ENCODE measurements around the gene BRD4.

BRD4 gene

DNA sequence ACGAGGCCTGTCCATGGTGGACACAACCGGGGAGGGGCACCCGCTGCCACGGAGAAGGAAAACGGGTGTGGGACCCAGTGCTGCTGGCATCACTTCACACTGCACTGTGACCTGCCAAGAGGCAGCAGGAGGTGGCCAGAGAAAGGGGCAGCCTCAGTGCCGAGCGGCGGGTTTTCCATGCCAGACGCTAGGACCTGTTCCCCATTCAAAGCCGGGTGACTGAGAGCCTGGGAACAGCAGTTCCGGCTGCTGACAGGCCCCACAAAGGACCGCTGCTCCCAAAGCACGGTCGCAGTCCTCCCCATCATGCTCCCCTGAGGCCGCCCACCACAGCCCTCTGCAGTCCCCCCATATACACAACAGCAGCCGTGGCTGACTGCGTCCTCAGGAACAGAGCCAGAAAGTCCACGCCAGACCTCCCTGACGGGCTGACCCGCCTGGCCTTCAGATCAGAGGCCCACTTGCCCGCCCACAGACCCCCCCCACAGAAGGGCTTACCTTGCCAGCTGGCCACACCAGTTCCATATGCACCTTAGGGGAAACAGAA lies 41.8 kb upstream of the BRD4 start:
- Histone ChIP-seq H3K36me3 (ENCODE audit: insufficient read depth, low read length) (peaks cover 63% of the 10 kb centered on the region), H3K4me1 (ENCODE audit: insufficient read depth, low read length) (peaks cover 27% of the 10 kb centered on the region), H3K9ac (ENCODE audit: low read depth, low read length) (no peak overlapping the region), H3K27me3 (ENCODE audit: insufficient read depth, low read length, poor library complexity) (no peaks in the 10 kb centered on the region), H3K4me3 (ENCODE audit: low read depth in 1 of 2, low read length in 2 of 2) (no peak overlapping the region), H3K79me2 (ENCODE audit: insufficient read depth, low read length) (peaks cover 84% of the 10 kb centered on the region), H3K27ac (ENCODE audit: low read length) (no peak overlapping the region), H3K9me3 (ENCODE audit: insufficient read depth, low read length, severe bottlenecking) (no peaks in the 10 kb centered on the region), H2AFZ (ENCODE audit: low read depth, low read length) (no peak overlapping the region), H3K4me2 (ENCODE audit: insufficient read depth, low read length) (no peak overlapping the region), H4K20me1 (ENCODE audit: insufficient read depth, low read length) (peaks cover 78% of the 10 kb centered on the region)
- DNase-seq, result no peak
- no peak for ATAC-seq (ENCODE audit: insufficient read depth, low read depth)
- no peak for TF ChIP-seq EZH2 (IDR thresholded peaks at IDR 0.05; ENCODE audit: borderline replicate concordance, low read depth, low read length, severe bottlenecking)
- TF ChIP-seq, protein P1, sequence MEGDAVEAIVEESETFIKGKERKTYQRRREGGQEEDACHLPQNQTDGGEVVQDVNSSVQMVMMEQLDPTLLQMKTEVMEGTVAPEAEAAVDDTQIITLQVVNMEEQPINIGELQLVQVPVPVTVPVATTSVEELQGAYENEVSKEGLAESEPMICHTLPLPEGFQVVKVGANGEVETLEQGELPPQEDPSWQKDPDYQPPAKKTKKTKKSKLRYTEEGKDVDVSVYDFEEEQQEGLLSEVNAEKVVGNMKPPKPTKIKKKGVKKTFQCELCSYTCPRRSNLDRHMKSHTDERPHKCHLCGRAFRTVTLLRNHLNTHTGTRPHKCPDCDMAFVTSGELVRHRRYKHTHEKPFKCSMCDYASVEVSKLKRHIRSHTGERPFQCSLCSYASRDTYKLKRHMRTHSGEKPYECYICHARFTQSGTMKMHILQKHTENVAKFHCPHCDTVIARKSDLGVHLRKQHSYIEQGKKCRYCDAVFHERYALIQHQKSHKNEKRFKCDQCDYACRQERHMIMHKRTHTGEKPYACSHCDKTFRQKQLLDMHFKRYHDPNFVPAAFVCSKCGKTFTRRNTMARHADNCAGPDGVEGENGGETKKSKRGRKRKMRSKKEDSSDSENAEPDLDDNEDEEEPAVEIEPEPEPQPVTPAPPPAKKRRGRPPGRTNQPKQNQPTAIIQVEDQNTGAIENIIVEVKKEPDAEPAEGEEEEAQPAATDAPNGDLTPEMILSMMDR (IDR thresholded peaks at IDR 0.05; ENCODE audit: borderline replicate concordance, extremely low read depth, low read length, poor library complexity, severe bottlenecking), result no peak

DNA sequence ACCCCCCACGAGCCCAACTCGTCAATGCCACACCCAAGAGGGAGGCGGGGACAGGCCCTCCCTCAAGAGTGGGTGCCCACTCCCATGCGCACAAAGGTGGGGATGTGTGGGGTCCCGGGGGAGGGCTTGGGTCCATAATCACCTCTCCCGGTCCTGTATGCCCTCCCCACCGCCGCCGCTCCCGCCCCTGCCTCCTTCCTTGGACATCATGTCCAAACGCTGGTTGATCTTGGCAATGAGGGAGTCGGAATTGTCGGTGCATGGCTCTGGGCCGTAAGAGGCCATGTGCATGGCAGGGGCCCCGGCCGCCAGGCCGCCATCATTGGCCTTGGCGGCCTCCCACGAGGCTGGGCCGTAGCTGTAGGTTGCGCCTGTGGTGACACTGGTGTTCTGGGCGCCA lies 41.3 kb upstream of the BRD4 start:
- TF ChIP-seq, protein P1 (IDR thresholded peaks at IDR 0.05; ENCODE audit: borderline replicate concordance, extremely low read depth, low read length, poor library complexity, severe bottlenecking), result no peak
- TF ChIP-seq EZH2 (IDR thresholded peaks at IDR 0.05; ENCODE audit: borderline replicate concordance, low read depth, low read length, severe bottlenecking), result no peak
- Histone ChIP-seq H3K9me3 (ENCODE audit: insufficient read depth, low read length, severe bottlenecking) (no peaks in the 10 kb centered on the region), H3K27me3 (ENCODE audit: insufficient read depth, low read length, poor library complexity) (no peaks in the 10 kb centered on the region), H3K4me3 (ENCODE audit: low read depth in 1 of 2, low read length in 2 of 2) (no peak overlapping the region), H3K4me2 (ENCODE audit: insufficient read depth, low read length) (no peak overlapping the region), H3K36me3 (ENCODE audit: insufficient read depth, low read length) (peaks cover 68% of the 10 kb centered on the region), H3K4me1 (ENCODE audit: insufficient read depth, low read length) (peaks cover 27% of the 10 kb centered on the region), H3K9ac (ENCODE audit: low read depth, low read length) (no peak overlapping the region), H3K27ac (ENCODE audit: low read length) (no peak overlapping the region), H3K79me2 (ENCODE audit: insufficient read depth, low read length) (peaks cover 78% of the 10 kb centered on the region), H2AFZ (ENCODE audit: low read depth, low read length) (no peak overlapping the region), H4K20me1 (ENCODE audit: insufficient read depth, low read length) (peaks cover 81% of the 10 kb centered on the region)
- DNase-seq (no peak), ATAC-seq (ENCODE audit: insufficient read depth, low read depth) (no peak)

DNA sequence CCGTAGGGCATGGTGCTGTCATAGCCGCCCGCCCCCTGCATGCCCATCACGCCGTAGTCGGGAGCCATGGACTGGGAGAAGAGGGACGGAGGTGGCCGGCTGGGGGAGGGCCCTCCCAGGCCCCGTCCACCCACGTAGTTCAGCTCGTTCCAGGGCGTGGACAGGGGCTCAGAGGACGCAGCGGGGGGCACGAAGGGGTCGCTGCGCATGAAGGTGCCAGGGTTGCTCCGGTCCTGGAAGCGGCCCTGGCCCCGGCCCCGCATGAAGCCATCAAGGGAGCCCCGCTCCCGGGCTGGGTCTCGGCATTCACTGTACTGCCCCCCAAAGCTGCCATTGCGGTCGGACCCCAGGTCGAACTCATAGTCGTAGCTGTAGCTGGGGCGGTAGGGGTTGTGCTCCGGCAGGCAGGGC lies 40.6 kb upstream of the BRD4 start:
- peaks cover 23% of the 10 kb centered on the region for H3K4me1 ChIP-seq (ENCODE audit: insufficient read depth, low read length)

More for the DNA sequence above, 40.6 kb upstream of the BRD4 start:
- DNase-seq (no peak), ATAC-seq (ENCODE audit: insufficient read depth, low read depth) (no peak)
- peaks cover 82% of the 10 kb centered on the region for H4K20me1 ChIP-seq (ENCODE audit: insufficient read depth, low read length)
- H3K36me3 ChIP-seq (ENCODE audit: insufficient read depth, low read length), result peaks cover 76% of the 10 kb centered on the region
- no peak overlapping the region for H3K4me2 ChIP-seq (ENCODE audit: insufficient read depth, low read length)
- H3K27me3 ChIP-seq (ENCODE audit: insufficient read depth, low read length, poor library complexity), result no peaks in the 10 kb centered on the region
- no peak overlapping the region for H3K4me3 ChIP-seq (ENCODE audit: low read depth in 1 of 2, low read length in 2 of 2)
- H2AFZ ChIP-seq (ENCODE audit: low read depth, low read length), result no peak overlapping the region
- H3K9ac ChIP-seq (ENCODE audit: low read depth, low read length), result no peak overlapping the region
- no peak overlapping the region for H3K27ac ChIP-seq (ENCODE audit: low read length)
- TF ChIP-seq, protein P1 (IDR thresholded peaks at IDR 0.05; ENCODE audit: borderline replicate concordance, extremely low read depth, low read length, poor library complexity, severe bottlenecking), result no peak
- no peak for TF ChIP-seq EZH2 (IDR thresholded peaks at IDR 0.05; ENCODE audit: borderline replicate concordance, low read depth, low read length, severe bottlenecking)
- H3K9me3 ChIP-seq (ENCODE audit: insufficient read depth, low read length, severe bottlenecking), result no peaks in the 10 kb centered on the region
- H3K79me2 ChIP-seq (ENCODE audit: insufficient read depth, low read length), result peaks cover 74% of the 10 kb centered on the region

Data from DND-41 (cell line).